Transverse colon (tissue), 3 donors: ENCODE measurements around the gene SDHC.

ENCODE experiments used
- EP300 ChIP-seq: sonication (generic); formaldehyde crosslinking; IDR thresholded peaks from one replicate; pipeline ENCODE4 v1.6.1; 2017; ENCODE audit warnings: antibody characterized with exemption, low read depth
- TF ChIP-seq, protein P1 (sequence below), 5 experiments: fragments of 200-600 bp in 3 of 5; fragments of 450-650 bp in 2 of 5; sonication (generic) in 3 of 5; IDR thresholded peaks; 1 replicate in 2 of 5; 2 replicates in 3 of 5; pipeline ENCODE4 v1.5.1; 2016 to 2017; ENCODE audit warnings: antibody characterized with exemption in 5 of 5, inconsistent platforms in 3 of 5, mild to moderate bottlenecking in 2 of 5, moderate library complexity in 1 of 5

DNA sequence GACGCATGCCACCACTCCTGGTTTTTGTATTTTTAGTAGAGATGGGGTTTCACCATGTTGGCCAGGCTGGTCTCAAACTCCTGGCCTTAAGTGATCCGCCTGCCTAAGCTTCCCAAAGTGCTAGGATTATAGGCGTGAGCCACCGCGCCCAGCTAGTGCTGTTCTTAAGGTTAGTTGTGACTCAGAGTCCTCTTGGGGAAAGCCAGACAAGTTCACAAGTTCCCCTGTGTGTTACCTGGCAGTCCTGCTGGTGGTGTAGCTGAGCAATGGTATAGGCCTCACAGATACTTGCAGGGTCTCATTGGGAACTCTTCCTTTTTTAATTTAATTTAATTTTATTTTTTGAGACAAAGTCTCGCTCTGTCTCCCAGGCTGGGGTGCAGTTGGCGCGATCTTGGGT lies 42.9 kb downstream of the SDHC start:
- TF ChIP-seq, protein P1, sequence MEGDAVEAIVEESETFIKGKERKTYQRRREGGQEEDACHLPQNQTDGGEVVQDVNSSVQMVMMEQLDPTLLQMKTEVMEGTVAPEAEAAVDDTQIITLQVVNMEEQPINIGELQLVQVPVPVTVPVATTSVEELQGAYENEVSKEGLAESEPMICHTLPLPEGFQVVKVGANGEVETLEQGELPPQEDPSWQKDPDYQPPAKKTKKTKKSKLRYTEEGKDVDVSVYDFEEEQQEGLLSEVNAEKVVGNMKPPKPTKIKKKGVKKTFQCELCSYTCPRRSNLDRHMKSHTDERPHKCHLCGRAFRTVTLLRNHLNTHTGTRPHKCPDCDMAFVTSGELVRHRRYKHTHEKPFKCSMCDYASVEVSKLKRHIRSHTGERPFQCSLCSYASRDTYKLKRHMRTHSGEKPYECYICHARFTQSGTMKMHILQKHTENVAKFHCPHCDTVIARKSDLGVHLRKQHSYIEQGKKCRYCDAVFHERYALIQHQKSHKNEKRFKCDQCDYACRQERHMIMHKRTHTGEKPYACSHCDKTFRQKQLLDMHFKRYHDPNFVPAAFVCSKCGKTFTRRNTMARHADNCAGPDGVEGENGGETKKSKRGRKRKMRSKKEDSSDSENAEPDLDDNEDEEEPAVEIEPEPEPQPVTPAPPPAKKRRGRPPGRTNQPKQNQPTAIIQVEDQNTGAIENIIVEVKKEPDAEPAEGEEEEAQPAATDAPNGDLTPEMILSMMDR (IDR thresholded peaks at IDR 0.05), result no peak
- TF ChIP-seq EP300, result no peak
